ENCODE measurements around the gene CFAP74.
"Not testable (repeated sequence)": the region's sequence is repeated elsewhere in the genome, so short reads cannot be mapped to it uniquely, and the experiment has no call there.

Gene CFAP74

GRCh38 chr1:1945782-1946393 lies 57.7 kb downstream of the CFAP74 start:
- DNase-seq (ENCODE audit: low read depth), result no peak

DNA sequence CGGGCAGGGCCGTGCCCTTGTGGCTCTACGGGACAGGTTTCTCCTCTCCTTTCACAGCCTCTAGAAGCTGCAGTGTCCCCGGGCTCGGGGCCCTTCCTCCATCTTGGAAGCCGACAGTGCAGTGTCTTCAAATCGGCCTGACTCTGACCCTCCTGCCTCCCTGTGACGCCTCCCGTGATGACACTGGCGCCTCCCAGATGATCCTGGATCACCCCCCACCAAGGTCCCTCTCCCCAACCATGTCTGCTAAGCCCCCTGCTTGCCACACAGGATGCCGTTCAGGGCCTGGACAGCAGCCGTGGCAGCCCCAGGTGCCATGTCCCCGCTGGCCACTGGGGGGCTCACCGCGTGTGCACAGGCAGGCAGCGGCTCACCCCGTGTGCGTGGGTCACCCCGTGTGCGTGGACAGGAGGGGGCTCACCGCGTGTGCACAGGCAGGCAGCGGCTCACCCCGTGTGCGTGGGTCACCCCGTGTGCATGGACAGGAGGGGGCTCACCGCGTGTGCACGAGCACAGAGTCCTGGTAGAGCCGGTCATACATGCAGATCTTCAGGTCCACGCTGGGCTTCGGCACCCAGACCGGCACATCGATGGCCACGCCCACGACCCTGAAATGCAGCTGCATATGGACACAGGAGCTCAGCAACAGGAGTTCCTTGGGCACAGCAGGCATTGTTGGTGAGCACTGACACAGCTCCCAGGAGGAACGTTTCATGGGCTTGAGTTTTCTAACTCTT lies 59.6 kb downstream of the CFAP74 start:
- DNase-seq (ENCODE audit: low read depth), result peak; percentile 55

DNA sequence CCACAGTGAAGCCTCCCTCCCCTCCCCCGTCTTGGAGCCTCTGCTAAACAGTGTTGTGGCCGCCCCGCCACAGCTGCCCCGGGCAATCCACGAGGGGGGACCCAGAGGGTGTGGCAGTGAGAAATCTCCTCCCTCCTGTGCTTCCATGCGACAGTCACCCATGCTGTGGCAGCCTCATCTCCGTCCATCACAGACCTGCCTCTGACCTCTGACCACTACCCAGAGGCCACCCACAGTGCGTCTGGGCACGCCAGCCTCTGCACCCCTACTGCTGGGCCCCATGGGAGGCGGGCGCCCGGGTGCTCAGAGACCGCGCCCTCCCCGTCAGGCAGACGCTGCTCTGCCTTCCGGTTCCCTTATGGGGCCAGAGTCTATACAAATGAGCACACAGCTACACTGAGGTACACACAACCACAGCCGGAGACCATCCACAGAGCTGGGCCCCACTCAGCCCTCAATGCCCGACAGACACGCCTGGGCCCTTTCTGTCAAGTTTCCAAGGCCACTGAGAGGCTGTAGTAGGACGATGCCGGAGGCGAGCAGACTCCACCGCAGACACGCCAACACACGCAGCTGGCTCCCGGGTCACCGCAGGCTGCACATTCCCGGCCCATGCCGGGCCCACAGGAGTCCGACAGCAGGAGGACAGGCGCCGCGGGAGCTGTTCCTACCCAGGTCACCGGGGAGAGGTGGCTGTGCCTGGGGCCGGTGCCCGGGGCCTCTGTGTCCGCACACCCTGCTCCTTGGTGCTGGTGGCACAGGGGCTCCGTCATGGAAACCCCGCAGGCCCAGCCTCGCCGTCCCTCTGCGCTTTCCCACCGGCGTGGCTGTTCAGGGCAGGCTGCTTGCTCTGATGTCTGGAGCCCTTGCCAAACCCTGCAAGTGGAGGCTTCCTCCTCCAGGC lies 60.6 kb downstream of the CFAP74 start:
- DNase-seq (ENCODE audit: low read depth), result no peak

DNA sequence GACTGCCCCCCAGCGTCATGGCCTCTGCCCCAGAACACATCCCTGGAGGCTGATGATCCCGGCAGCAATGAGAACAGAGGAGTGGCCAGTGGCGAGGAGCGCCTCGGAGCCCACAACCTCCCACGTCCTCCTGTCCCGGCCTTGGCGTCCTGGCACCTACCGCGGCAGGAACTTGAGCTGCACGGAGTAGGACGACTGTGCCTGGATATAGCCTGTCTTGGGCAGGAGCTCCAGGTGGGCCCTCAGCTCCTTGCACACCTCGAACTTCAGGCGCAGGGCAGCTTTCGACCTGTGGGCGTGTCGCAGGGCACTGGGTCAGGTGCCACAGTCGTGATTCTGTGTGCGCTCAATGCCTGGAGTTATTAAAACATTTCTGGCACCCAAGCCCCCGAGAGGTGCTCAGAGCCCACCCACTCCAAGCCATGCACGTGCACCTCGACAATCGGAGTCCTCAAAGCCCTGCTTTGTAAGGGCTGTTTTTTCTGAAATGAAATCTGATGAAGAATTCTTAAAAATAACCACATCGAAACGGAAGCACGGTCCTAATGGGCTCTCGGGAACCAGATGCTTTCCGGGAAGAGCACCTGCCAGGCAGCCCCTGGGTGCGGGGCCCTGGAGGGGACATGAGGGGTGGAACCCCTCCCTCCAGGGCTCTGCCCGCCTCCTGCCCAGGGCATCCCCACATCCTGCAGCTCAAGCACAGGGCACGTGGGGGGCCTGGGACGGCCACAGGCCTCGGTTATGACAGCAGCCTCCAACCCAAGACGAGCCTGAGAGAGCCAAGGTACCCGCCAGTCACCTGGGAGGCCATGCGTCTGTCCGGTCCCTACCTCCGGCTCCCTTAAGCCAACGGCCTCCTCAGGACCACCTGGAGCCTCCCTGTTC lies 61.5 kb downstream of the CFAP74 start:
- no peak for DNase-seq (ENCODE audit: low read depth)

DNA sequence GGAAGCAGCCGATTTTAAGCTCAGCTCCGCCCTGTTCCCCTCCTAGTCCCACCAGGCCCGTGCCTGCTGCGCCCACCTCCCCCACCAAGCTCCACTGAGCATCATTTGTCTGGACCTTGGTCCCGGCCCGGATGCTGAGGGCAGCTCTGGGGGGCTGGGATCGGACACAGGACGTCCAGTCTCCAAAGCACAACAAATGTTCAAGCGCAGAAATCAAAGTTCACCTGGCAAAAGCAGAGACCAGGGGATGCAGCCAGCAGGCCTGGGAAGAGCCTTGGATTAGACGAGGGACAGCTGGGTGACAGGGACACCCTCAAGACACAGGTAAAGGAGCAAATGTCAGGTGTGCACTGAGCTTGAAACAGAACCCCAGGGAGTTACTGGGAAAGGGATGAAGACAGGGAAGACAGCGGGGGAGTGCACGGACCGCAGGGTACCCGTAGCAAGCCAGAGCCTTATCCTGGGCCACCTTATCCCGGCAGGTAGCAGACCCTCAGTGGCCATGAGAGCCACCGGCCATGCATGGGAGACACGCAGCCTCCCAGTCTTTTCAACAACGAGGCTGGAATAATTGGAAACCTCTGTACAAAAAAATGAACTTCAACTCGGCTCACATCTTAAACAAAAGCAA lies 62.3 kb downstream of the CFAP74 start:
- no peak for DNase-seq (ENCODE audit: low read depth)

GRCh38 chr1:1940123-1940425 lies 63.5 kb downstream of the CFAP74 start:
- DNase-seq (ENCODE audit: low read depth), result no peak

GRCh38 chr1:1939296-1940122 lies 64.1 kb downstream of the CFAP74 start:
- no peak for DNase-seq (ENCODE audit: low read depth)

- no peak for DNase-seq (ENCODE audit: low read depth)
Measured at GRCh38 chr1:1938613-1939295, 64.8 kb downstream of the CFAP74 start.

- no peak for DNase-seq (ENCODE audit: low read depth)
Measured at GRCh38 chr1:1938276-1938573, 65.4 kb downstream of the CFAP74 start.

GRCh38 chr1:1937549-1938275 lies 65.9 kb downstream of the CFAP74 start:
- DNase-seq (ENCODE audit: low read depth), result no peak

DNA sequence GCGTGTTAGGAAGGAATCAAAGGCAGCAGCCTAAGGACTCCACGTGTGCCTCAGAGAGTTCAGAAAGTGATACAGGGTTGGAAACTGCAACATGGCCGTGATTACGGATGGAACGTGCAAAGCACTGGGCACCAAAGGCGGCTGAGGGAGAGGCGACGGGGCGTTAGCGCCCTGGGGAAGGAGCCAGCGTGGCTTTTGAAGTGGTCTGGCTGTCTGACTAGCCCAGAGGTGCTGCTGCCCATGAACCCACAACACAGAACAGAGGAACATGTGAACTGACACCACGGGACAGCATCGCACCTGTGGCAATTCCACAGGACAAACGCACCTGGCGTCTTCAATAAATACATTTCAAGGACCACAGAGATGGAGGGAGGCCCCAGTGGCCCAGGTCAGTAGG lies 66.5 kb downstream of the CFAP74 start:
- no peak for DNase-seq (ENCODE audit: low read depth)

DNA sequence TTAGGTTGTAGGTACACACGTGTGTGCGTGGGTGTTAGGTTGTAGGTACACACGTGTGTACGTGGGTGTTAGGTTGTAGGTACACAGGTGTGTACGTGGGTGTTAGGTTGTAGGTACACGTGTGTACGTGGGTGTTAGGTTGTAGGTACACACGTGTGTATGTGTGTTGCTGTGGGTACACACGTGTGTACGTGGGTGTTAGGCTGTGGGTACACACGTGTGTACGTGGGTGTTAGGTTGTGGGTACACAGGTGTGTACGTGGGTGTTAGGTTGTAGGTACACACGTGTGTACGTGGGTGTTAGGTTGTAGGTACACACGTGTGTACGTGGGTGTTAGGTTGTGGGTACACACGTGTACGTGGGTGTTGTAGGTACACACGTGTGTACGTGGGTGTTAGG lies 68.7 kb downstream of the CFAP74 start:
- not testable (repeated sequence) for DNase-seq (ENCODE audit: low read depth)

- no peak for DNase-seq (ENCODE audit: low read depth)
Measured at GRCh38 chr1:1929639-1930545, 73.7 kb downstream of the CFAP74 start.

DNA sequence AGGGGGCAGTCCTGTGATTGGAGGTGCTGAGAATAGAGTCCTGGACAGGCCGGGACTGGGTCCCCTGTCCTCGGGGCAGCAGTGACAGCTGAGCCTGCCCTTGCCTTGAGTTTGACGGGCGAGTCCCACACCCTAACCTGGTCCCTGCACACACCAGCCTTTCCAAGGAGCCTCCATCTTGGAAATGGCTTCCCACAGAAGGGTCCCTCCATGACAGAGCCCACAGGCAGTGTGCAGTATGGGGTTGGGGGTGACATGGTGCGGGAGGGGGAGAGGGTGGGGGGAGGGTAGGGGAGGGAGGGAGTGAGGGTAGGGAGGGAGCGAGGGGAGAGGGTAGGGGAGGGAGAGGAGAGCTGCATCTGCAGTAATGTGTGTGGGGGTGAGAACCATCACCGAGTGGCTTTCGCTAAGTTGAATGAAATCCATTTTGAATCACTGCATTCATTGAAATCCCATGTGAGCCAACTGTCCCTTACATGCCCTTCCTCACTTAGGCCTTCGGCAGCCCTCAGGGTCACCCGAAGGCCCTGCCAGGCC lies 74.4 kb downstream of the CFAP74 start:
- no peak for DNase-seq (ENCODE audit: low read depth)

GRCh38 chr1:1928231-1929101 lies 75.1 kb downstream of the CFAP74 start:
- DNase-seq (ENCODE audit: low read depth), result no peak

- no peak for DNase-seq (ENCODE audit: low read depth)
Measured at GRCh38 chr1:1927751-1928150, 75.8 kb downstream of the CFAP74 start.

All from activated T-cell treated with anti-CD3 and anti-CD28 coated beads for 1 hour (primary cell).